Activated CD4-positive, alpha-beta T cell treated with anti-CD3 and anti-CD28 coated beads, Interleukin-2, amount 10 ng/mL, durations not matched to agents 7 days and 5 days (primary cell): ENCODE results near the gene CAMK4. TPM values are rescaled to one million over a fixed set of nuclear protein-coding genes. Genes with fewer than 3 reads are reported as not detected.
"Not testable (repeated sequence)": the region's sequence is repeated elsewhere in the genome, so short reads cannot be mapped to it uniquely, and the experiment has no call there.

Source experiments
- CTCF ChIA-PET: fragments of 350-600 bp; sonication (Branson Sonifier 250); formaldehyde crosslinking; loops from one replicate; lab custom pipeline; 2021; ENCODE audit warnings: antibody characterized with exemption; lab: Charles Lee
- POLR2A ChIA-PET: fragments of 350-600 bp; sonication (Branson Sonifier 250); formaldehyde crosslinking; loops from one replicate; lab custom pipeline; 2021; ENCODE audit warnings: antibody characterized with exemption; lab: Charles Lee
- DNase-seq: peaks from one replicate; pipeline ENCODE4 v3.0.0-alpha.2; 2020
- H3K27ac Mint-ChIP-seq: one replicate; pipeline ENCODE4 v1.8.0; 2021; ENCODE audit warnings: mild to moderate bottlenecking, moderate library complexity, mixed read lengths
- H3K27me3 Mint-ChIP-seq: one replicate; pipeline ENCODE4 v1.8.0; 2021; ENCODE audit warnings: mixed read lengths
- H3K36me3 Mint-ChIP-seq: one replicate; pipeline ENCODE4 v1.8.0; 2021; ENCODE audit warnings: low read depth, mixed read lengths
- H3K4me1 Mint-ChIP-seq: one replicate; pipeline ENCODE4 v1.8.0; 2021; ENCODE audit warnings: mixed read lengths
- H3K4me3 Mint-ChIP-seq: one replicate; pipeline ENCODE4 v1.8.0; 2021; ENCODE audit warnings: mild to moderate bottlenecking, moderate library complexity, mixed read lengths
- H3K9me3 Mint-ChIP-seq: one replicate; pipeline ENCODE4 v1.8.0; 2021; ENCODE audit warnings: mixed read lengths
- total RNA-seq, 2 experiments: library from RNA; stranded (reverse); gene quantifications; one replicate each; pipeline ENCODE4 v1.2.3, GENCODE V29; 2021

Gene CAMK4
- total RNA-seq, 2 experiments from 2014 or later = 138 to 139 TPM

GRCh38 chr5:111245654-111246053, 21.5 kb downstream of the CAMK4 start:
- CTCF ChIA-PET = interaction anchor here (0.8 to 4.7 kb wide), 6 partner anchors 10 to 33 kb away, joined by 3 to 25 read pairs (median 8); partner anchors contain the start of gene CAMK4
- H3K4me3 Mint-ChIP-seq = peak overlapping the region; percentile 4

GRCh38 chr5:111246459-111246858, 22.3 kb downstream of the CAMK4 start:
- Mint-ChIP-seq H3K4me1 (peaks cover 77% of the 10 kb centered on the region), H3K9me3 (no peaks in the 10 kb centered on the region), H3K27ac (no peak overlapping the region), H3K4me3 (no peak overlapping the region), H3K27me3 (no peaks in the 10 kb centered on the region), H3K36me3 (peaks cover 54% of the 10 kb centered on the region)
- no peak for DNase-seq
- CTCF ChIA-PET = interaction anchor here (1.0 to 4.7 kb wide), 6 partner anchors 9 to 32 kb away, joined by 4 to 25 read pairs (median 8); partner anchors contain the start of gene CAMK4
- POLR2A ChIA-PET = interaction anchor here (0.6 to 1.0 kb wide), 2 partner anchors 9 to 10 kb away, joined by 3 to 4 read pairs; no protein-coding TSS in a partner anchor

More at GRCh38 chr5:111245654-111246053, 21.5 kb downstream of the CAMK4 start:
- no peaks in the 10 kb centered on the region for H3K27me3 Mint-ChIP-seq
- POLR2A ChIA-PET = interaction anchor here (0.6 to 1.0 kb wide), 3 partner anchors 8 to 11 kb away, joined by 3 to 4 read pairs (median 3); no protein-coding TSS in a partner anchor
- no peaks in the 10 kb centered on the region for H3K9me3 Mint-ChIP-seq
- DNase-seq = no peak
- peaks cover 76% of the 10 kb centered on the region for H3K4me1 Mint-ChIP-seq
- H3K36me3 Mint-ChIP-seq = peaks cover 53% of the 10 kb centered on the region
- H3K27ac Mint-ChIP-seq = peak overlapping the region; percentile 72

- no peak for DNase-seq
- CTCF ChIA-PET = interaction anchor here (4.7 kb wide), 1 partner anchor 13 kb away, joined by 25 read pairs; no protein-coding TSS in a partner anchor
- Mint-ChIP-seq H3K4me1 (peaks cover 79% of the 10 kb centered on the region), H3K27ac (no peak overlapping the region), H3K36me3 (peaks cover 52% of the 10 kb centered on the region), H3K4me3 (no peak overlapping the region), H3K9me3 (no peaks in the 10 kb centered on the region), H3K27me3 (no peaks in the 10 kb centered on the region)
- POLR2A ChIA-PET = interaction anchor here (0.7 kb wide), 1 partner anchor 10 kb away, joined by 10 read pairs; no protein-coding TSS in a partner anchor
Measured at GRCh38 chr5:111248571-111248970, 24.4 kb downstream of the CAMK4 start.

- DNase-seq = no peak
- Mint-ChIP-seq H3K27me3 (no peaks in the 10 kb centered on the region), H3K36me3 (peaks cover 51% of the 10 kb centered on the region), H3K4me1 (peaks cover 82% of the 10 kb centered on the region), H3K4me3 (no peak overlapping the region), H3K27ac (peak overlapping the region; percentile 38), H3K9me3 (peaks cover 9% of the 10 kb centered on the region)
- ChIA-PET POLR2A (no interaction called here), CTCF (interaction anchor here (0.7 to 3.4 kb wide), 2 partner anchors 12 to 33 kb away, joined by 3 to 13 read pairs; no protein-coding TSS in a partner anchor)
Measured at GRCh38 chr5:111251921-111252320, 27.7 kb downstream of the CAMK4 start.

GRCh38 chr5:111252799-111253545, 28.8 kb downstream of the CAMK4 start:
- peak overlapping the region; percentile 62 for H3K27ac Mint-ChIP-seq
- no peak for DNase-seq
- peaks cover 60% of the 10 kb centered on the region for H3K36me3 Mint-ChIP-seq
- peaks cover 15% of the 10 kb centered on the region for H3K9me3 Mint-ChIP-seq
- H3K4me1 Mint-ChIP-seq = peaks cover 82% of the 10 kb centered on the region
- POLR2A ChIA-PET = no interaction called here
- CTCF ChIA-PET = interaction anchor here (1.1 to 5.4 kb wide), 6 partner anchors 8 to 30 kb away, joined by 4 to 15 read pairs (median 12); partner anchors contain the start of gene CAMK4
- no peaks in the 10 kb centered on the region for H3K27me3 Mint-ChIP-seq
- H3K4me3 Mint-ChIP-seq = peak overlapping the region; percentile 1

GRCh38 chr5:111254613-111255012, 30.4 kb downstream of the CAMK4 start:
- peak; percentile 56 for DNase-seq
- POLR2A ChIA-PET = interaction anchor here (0.9 kb wide), 1 partner anchor 30 kb away, joined by 3 read pairs; no protein-coding TSS in a partner anchor
- Mint-ChIP-seq H3K27me3 (no peaks in the 10 kb centered on the region), H3K36me3 (peaks cover 69% of the 10 kb centered on the region), H3K27ac (peak overlapping the region; percentile 79), H3K4me3 (peak overlapping the region; percentile 45), H3K9me3 (peaks cover 16% of the 10 kb centered on the region), H3K4me1 (peaks cover 80% of the 10 kb centered on the region)
- CTCF ChIA-PET = interaction anchor here (0.6 to 5.4 kb wide), 10 partner anchors 8 to 888 kb away, joined by 3 to 15 read pairs (median 4); no protein-coding TSS in a partner anchor

GRCh38 chr5:111255169-111255568, 31.0 kb downstream of the CAMK4 start:
- Mint-ChIP-seq H3K4me3 (peak overlapping the region; percentile 21), H3K9me3 (peaks cover 16% of the 10 kb centered on the region), H3K4me1 (peaks cover 77% of the 10 kb centered on the region), H3K27me3 (no peaks in the 10 kb centered on the region), H3K36me3 (peaks cover 69% of the 10 kb centered on the region), H3K27ac (peak overlapping the region; percentile 79)
- DNase-seq = no peak
- CTCF ChIA-PET = interaction anchor here (0.5 to 5.4 kb wide), 11 partner anchors 8 to 1503 kb away, joined by 3 to 15 read pairs (median 4); no protein-coding TSS in a partner anchor
- POLR2A ChIA-PET = interaction anchor here (0.5 to 0.9 kb wide), 2 partner anchors 30 to 260 kb away, joined by 3 read pairs; no protein-coding TSS in a partner anchor

GRCh38 chr5:111256128-111256527, 31.9 kb downstream of the CAMK4 start:
- Mint-ChIP-seq H3K36me3 (peaks cover 59% of the 10 kb centered on the region), H3K4me3 (no peak overlapping the region), H3K9me3 (peaks cover 16% of the 10 kb centered on the region), H3K27me3 (no peaks in the 10 kb centered on the region), H3K27ac (no peak overlapping the region), H3K4me1 (peaks cover 68% of the 10 kb centered on the region)
- DNase-seq = no peak
- CTCF ChIA-PET = interaction anchor here (1.0 to 5.4 kb wide), 3 partner anchors 9 to 29 kb away, joined by 3 to 15 read pairs (median 4); no protein-coding TSS in a partner anchor
- POLR2A ChIA-PET = no interaction called here

GRCh38 chr5:111257610-111258009, 33.4 kb downstream of the CAMK4 start:
- H3K4me1 Mint-ChIP-seq = peaks cover 55% of the 10 kb centered on the region
- POLR2A ChIA-PET = not testable (repeated sequence)

GRCh38 chr5:111259636-111260035, 35.5 kb downstream of the CAMK4 start:
- Mint-ChIP-seq H3K36me3 (peaks cover 62% of the 10 kb centered on the region), H3K4me1 (peaks cover 49% of the 10 kb centered on the region)

More at GRCh38 chr5:111257610-111258009, 33.4 kb downstream of the CAMK4 start:
- not testable (repeated sequence) for H3K27ac Mint-ChIP-seq, H3K27me3 Mint-ChIP-seq, DNase-seq, H3K4me3 Mint-ChIP-seq
- CTCF ChIA-PET = interaction anchor here (5.4 kb wide), 1 partner anchor 13 kb away, joined by 15 read pairs; no protein-coding TSS in a partner anchor
- Mint-ChIP-seq H3K9me3 (peaks cover 16% of the 10 kb centered on the region), H3K36me3 (peaks cover 51% of the 10 kb centered on the region)

GRCh38 chr5:111261610-111262009, 37.4 kb downstream of the CAMK4 start:
- Mint-ChIP-seq H3K27ac (no peak overlapping the region), H3K36me3 (peaks cover 65% of the 10 kb centered on the region), H3K4me3 (no peak overlapping the region), H3K27me3 (no peaks in the 10 kb centered on the region), H3K9me3 (peaks cover 28% of the 10 kb centered on the region), H3K4me1 (peaks cover 46% of the 10 kb centered on the region)
- POLR2A ChIA-PET = no interaction called here
- no peak for DNase-seq
- CTCF ChIA-PET = no interaction called here

More at GRCh38 chr5:111259636-111260035, 35.5 kb downstream of the CAMK4 start:
- H3K27me3 Mint-ChIP-seq = no peaks in the 10 kb centered on the region
- CTCF ChIA-PET = no interaction called here
- DNase-seq = no peak
- no peak overlapping the region for H3K4me3 Mint-ChIP-seq
- no peak overlapping the region for H3K27ac Mint-ChIP-seq
- POLR2A ChIA-PET = no interaction called here
- peaks cover 25% of the 10 kb centered on the region for H3K9me3 Mint-ChIP-seq

- Mint-ChIP-seq H3K27me3 (no peaks in the 10 kb centered on the region), H3K4me1 (peaks cover 41% of the 10 kb centered on the region), H3K9me3 (peaks cover 26% of the 10 kb centered on the region), H3K27ac (no peak overlapping the region), H3K36me3 (peaks cover 65% of the 10 kb centered on the region), H3K4me3 (no peak overlapping the region)
- ChIA-PET CTCF (no interaction called here), POLR2A (no interaction called here)
- no peak for DNase-seq
Measured at GRCh38 chr5:111262153-111262552, 38.0 kb downstream of the CAMK4 start.
